GM12875 (cell line): ENCODE results near the gene GPR17.

Experiments used
- H3K4me3 ChIP-seq: one replicate; pipeline ENCODE4 v1.5.1; 2011; ENCODE audit warnings: low read depth, low read length, control low read depth
- TF ChIP-seq, protein P1 (sequence below): IDR thresholded peaks from 2 replicates; pipeline ENCODE4 v1.5.1; 2011; ENCODE audit warnings: low read depth, mild to moderate bottlenecking, control low read depth, inconsistent platforms, low read length, moderate library complexity, borderline replicate concordance; ENCODE audit not compliant: insufficient read depth

GPR17 gene

DNA sequence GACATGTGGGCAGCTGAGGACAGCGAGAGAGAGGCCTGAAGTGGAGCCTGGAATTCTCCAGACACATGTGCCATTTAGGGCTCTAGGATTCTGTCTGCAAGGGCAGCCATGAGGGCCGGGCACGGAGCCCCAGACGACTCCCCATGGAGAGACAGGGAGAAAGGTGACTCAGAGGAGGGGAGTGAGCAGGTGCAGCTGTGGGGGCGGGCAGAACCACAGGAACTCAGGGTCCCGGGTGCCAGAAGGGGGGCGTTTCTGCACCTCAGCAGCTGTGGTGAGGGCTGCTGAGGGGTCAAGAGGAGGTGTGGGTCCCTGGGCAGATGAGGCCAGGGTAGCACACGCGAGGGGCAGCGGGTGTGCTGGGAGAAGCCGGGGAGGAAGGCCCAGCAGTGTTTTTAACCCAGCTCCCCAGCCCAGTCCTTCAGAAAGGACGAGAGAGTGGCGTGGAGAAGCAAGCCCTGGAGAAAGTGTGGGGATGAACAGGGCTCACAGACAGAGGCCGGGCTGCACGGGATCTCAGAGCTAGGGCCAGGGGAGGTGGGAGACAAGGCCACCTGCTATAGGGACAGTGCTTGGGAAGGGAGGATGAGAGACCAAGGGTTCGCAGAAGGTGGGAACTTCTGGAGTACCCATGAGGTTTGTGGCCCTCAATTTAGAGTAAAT lies 7.6 kb downstream of the GPR17 start:
- no peak overlapping the region for H3K4me3 ChIP-seq
- TF ChIP-seq, protein P1, sequence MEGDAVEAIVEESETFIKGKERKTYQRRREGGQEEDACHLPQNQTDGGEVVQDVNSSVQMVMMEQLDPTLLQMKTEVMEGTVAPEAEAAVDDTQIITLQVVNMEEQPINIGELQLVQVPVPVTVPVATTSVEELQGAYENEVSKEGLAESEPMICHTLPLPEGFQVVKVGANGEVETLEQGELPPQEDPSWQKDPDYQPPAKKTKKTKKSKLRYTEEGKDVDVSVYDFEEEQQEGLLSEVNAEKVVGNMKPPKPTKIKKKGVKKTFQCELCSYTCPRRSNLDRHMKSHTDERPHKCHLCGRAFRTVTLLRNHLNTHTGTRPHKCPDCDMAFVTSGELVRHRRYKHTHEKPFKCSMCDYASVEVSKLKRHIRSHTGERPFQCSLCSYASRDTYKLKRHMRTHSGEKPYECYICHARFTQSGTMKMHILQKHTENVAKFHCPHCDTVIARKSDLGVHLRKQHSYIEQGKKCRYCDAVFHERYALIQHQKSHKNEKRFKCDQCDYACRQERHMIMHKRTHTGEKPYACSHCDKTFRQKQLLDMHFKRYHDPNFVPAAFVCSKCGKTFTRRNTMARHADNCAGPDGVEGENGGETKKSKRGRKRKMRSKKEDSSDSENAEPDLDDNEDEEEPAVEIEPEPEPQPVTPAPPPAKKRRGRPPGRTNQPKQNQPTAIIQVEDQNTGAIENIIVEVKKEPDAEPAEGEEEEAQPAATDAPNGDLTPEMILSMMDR = no peak

GRCh38 chr2:127654084-127654837 lies 8.3 kb downstream of the GPR17 start:
- H3K4me3 ChIP-seq = no peak overlapping the region
- TF ChIP-seq, protein P1 = no peak

- no peak overlapping the region for H3K4me3 ChIP-seq
- TF ChIP-seq, protein P1 = no peak
These were observed 8.9 kb downstream of the GPR17 start for GRCh38 chr2:127654838-127655175.

DNA sequence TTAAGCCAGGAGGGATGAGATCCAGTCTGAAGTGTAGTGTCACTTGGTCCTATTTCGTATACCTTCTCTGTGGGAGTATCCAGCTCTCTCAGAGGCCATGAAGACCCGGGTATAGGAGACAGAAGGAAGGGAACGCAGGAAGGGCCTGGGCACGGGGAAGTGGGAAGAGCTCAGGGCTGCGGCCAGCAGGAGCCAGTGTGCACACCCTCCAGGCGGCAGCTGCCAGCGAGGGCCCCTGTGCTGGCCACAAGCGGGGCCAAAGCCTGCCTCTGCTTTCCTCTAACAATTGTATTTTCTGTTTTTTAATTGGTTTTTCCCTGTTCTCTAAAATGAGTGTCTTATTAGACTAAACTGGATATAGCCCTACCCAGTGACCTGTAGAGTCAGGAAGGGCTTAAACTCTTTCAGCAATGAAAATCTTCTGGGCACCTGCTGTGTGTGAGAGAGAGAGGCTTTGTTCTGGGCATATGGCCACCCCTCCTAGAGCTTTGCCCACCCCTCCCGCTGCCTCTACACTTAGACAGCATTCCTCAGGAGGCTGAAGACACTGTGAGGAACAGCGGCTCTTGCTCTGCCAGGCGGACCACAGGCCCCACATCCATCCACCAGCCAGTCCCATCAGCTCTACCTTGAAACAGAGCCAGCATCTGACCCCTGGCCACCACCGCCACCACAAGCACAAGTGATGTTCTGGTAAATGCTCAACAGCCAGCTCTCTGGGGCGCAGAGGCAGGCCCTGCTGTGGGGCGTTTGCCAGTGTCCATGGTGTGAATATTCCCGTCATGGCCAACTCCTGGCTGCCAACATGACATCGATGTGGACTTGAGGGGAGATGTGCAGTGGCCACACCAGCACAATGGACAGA lies 9.5 kb downstream of the GPR17 start:
- TF ChIP-seq, protein P1 = no peak
- no peak overlapping the region for H3K4me3 ChIP-seq

- TF ChIP-seq, protein P1 = no peak
- H3K4me3 ChIP-seq = no peak overlapping the region
These were observed 10.7 kb downstream of the GPR17 start for GRCh38 chr2:127656569-127657231.

- TF ChIP-seq, protein P1 = no peak
- H3K4me3 ChIP-seq = no peak overlapping the region
These were observed 11.3 kb downstream of the GPR17 start for GRCh38 chr2:127657232-127657595.
